A673 (cell line): ENCODE results near the gene SGSM1. TPM values are rescaled to one million over a fixed set of nuclear protein-coding genes. Genes with fewer than 3 reads are reported as not detected.

Experiments used
- BruUV-seq: library from RNA; stranded (reverse); fragments of 400-500 nt; replicated peaks from 2 replicates; lab custom pipeline; 2021; lab: Mats Ljungman, UMichigan
- CTCF ChIA-PET: fragments of 300-600 bp; sonication (Branson Sonifier 250); formaldehyde crosslinking; loops from one replicate; lab custom pipeline; 2022; ENCODE audit warnings: antibody characterized with exemption; lab: Charles Lee
- POLR2A ChIA-PET: fragments of 300-600 bp; sonication (Branson Sonifier 250); formaldehyde crosslinking; loops from one replicate; lab custom pipeline; 2022; ENCODE audit warnings: antibody characterized with exemption; ENCODE audit not compliant: low non-redundant PET; lab: Charles Lee
- DNase-seq: peaks from one replicate; pipeline ENCODE4 v3.0.0-alpha.2; 2015; ENCODE audit warnings: low spot score
- H3K27ac ChIP-seq: fragments of 200-600 bp; sonication (generic); 2 replicates; pipeline ENCODE4 v1.5.1; 2016; ENCODE audit warnings: mixed run types, low read depth, mild to moderate bottlenecking, mixed read lengths, antibody characterized with exemption, low read length; ENCODE audit not compliant: poor library complexity, severe bottlenecking
- H3K27me3 ChIP-seq: fragments of 200-600 bp; sonication (generic); replicated peaks from 2 replicates; pipeline ENCODE4 v1.6.1; 2017; ENCODE audit warnings: mixed run types, low read depth, mild to moderate bottlenecking, mixed read lengths, antibody characterized with exemption, low read length; ENCODE audit not compliant: insufficient read depth, poor library complexity
- H3K36me3 ChIP-seq: fragments of 200-600 bp; sonication (generic); 2 replicates; pipeline ENCODE4 v1.6.1; 2016; ENCODE audit warnings: mixed run types, mild to moderate bottlenecking, mixed read lengths, antibody characterized with exemption, low read length; ENCODE audit not compliant: insufficient read depth, poor library complexity, severe bottlenecking
- H3K4me1 ChIP-seq: fragments of 200-600 bp; sonication (generic); 2 replicates; pipeline ENCODE4 v1.6.1; 2017; ENCODE audit warnings: mixed run types, mild to moderate bottlenecking, mixed read lengths, antibody characterized with exemption, low read length; ENCODE audit not compliant: insufficient read depth, poor library complexity, severe bottlenecking
- H3K4me3 ChIP-seq: fragments of 200-600 bp; sonication (generic); 2 replicates; pipeline ENCODE4 v1.5.1; 2016; ENCODE audit warnings: low read depth, mixed run types, mild to moderate bottlenecking, mixed read lengths, low read length; ENCODE audit not compliant: poor library complexity, severe bottlenecking
- H3K9me3 ChIP-seq: fragments of 200-600 bp; sonication (generic); 2 replicates; pipeline ENCODE4 v1.6.1; 2016; ENCODE audit warnings: mixed run types, low read depth, mild to moderate bottlenecking, mixed read lengths, antibody characterized with exemption, low read length; ENCODE audit not compliant: poor library complexity, severe bottlenecking
- CTCF ChIP-seq: fragments of 300-800, 200-600 bp; sonication (generic); conservative IDR thresholded peaks from 2 replicates; pipeline ENCODE4 v1.5.1; 2017; ENCODE audit warnings: low read depth, mild to moderate bottlenecking, antibody characterized with exemption, low read length, moderate library complexity, mixed read lengths
- EZH2 ChIP-seq: fragments of 200-600 bp; sonication (generic); IDR thresholded peaks from 2 replicates; pipeline ENCODE4 v1.6.1; 2017; ENCODE audit warnings: borderline replicate concordance, low read depth, mild to moderate bottlenecking, mixed read lengths, antibody characterized with exemption, low read length; ENCODE audit not compliant: poor library complexity, severe bottlenecking
- intact Hi-C: fragments of 100-400 bp; cut with micrococcal nuclease; formaldehyde crosslinking; loops from one replicate; pipeline ENCODE4 v1.10.0; 2022; ENCODE audit not compliant: unreplicated experiment
- total RNA-seq: library from RNA; stranded (reverse); gene quantifications from 2 replicates; pipeline ENCODE4 v1.2.3, GENCODE V29; 2021

SGSM1 gene
- total RNA-seq, 1 experiment from 2014 or later, result not detected

GRCh38 chr22:24812950-24813775 lies 7.2 kb downstream of the SGSM1 start:
- ChIA-PET POLR2A (no interaction called here), CTCF (no interaction called here)
- Histone ChIP-seq H3K9me3 (no peaks in the 10 kb centered on the region), H3K4me3 (no peak overlapping the region), H3K27me3 (no peaks in the 10 kb centered on the region), H3K27ac (no peak overlapping the region), H3K4me1 (no peaks in the 10 kb centered on the region), H3K36me3 (no peaks in the 10 kb centered on the region)
- intact Hi-C loops, result no loop called here
- TF ChIP-seq CTCF, result no peak
- no peak for TF ChIP-seq EZH2
- BruUV-seq, result no TSS peak
- DNase-seq, result no peak

GRCh38 chr22:24813861-24814770 lies 8.1 kb downstream of the SGSM1 start:
- ChIA-PET POLR2A (no interaction called here), CTCF (no interaction called here)

GRCh38 chr22:24816806-24817205 lies 10.8 kb downstream of the SGSM1 start:
- no peak for TF ChIP-seq CTCF
- TF ChIP-seq EZH2, result no peak
- no peak overlapping the region for H3K27ac ChIP-seq
- ChIA-PET CTCF (no interaction called here), POLR2A (no interaction called here)
- no peaks in the 10 kb centered on the region for H3K36me3 ChIP-seq
- no peak for DNase-seq
- H3K27me3 ChIP-seq, result no peaks in the 10 kb centered on the region
- H3K4me3 ChIP-seq, result no peak overlapping the region
- no peaks in the 10 kb centered on the region for H3K4me1 ChIP-seq
- no TSS peak for BruUV-seq
- H3K9me3 ChIP-seq, result no peaks in the 10 kb centered on the region
- intact Hi-C loops, result no loop called here

More at GRCh38 chr22:24813861-24814770, 8.1 kb downstream of the SGSM1 start:
- intact Hi-C loops, result no loop called here
- no peaks in the 10 kb centered on the region for H3K9me3 ChIP-seq
- no TSS peak for BruUV-seq
- H3K27me3 ChIP-seq, result no peaks in the 10 kb centered on the region
- no peak overlapping the region for H3K4me3 ChIP-seq
- DNase-seq, result no peak
- H3K36me3 ChIP-seq, result no peaks in the 10 kb centered on the region
- no peaks in the 10 kb centered on the region for H3K4me1 ChIP-seq
- no peak overlapping the region for H3K27ac ChIP-seq
- TF ChIP-seq EZH2, result no peak
- TF ChIP-seq CTCF, result no peak
